CD4-positive, alpha-beta T cell treated with Interleukin-17A for 1 hour (primary cell): Measurements from ENCODE around the gene CEP57L1.
"Not testable (repeated sequence)": the region's sequence is repeated elsewhere in the genome, so short reads cannot be mapped to it uniquely, and the experiment has no call there.

Experiments
- DNase-seq: peaks from one replicate; pipeline ENCODE4 v3.0.0-alpha.2; 2020

Gene CEP57L1

GRCh38 chr6:109074133-109074415 is 21.2 kb upstream of the CEP57L1 start:
- DNase-seq: no peak

DNA sequence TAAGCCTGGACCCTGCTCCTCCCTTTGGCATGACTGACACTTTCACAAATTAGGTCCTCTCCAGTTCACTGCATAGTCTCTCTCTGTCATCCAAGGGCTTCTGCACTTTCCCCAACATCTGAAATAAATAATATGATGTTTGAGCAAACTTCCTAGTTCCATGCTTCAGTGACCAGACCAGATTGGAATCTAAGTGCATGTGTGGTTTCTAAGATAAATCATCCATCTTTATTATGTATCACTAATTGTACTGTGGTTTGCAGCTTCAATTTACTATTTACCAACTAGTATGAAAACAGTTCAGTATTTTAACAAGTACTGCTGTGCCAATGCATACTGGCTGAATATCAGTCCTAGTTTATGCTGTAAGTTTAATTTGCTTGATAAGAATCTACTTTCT is 19.4 kb upstream of the CEP57L1 start:
- no peak for DNase-seq

- no peak for DNase-seq
Observed at GRCh38 chr6:109076377-109076776, 18.9 kb upstream of the CEP57L1 start.

GRCh38 chr6:109079981-109080380 is 15.3 kb upstream of the CEP57L1 start:
- no peak for DNase-seq

- DNase-seq: no peak
Observed at GRCh38 chr6:109081026-109081425, 14.3 kb upstream of the CEP57L1 start.

DNA sequence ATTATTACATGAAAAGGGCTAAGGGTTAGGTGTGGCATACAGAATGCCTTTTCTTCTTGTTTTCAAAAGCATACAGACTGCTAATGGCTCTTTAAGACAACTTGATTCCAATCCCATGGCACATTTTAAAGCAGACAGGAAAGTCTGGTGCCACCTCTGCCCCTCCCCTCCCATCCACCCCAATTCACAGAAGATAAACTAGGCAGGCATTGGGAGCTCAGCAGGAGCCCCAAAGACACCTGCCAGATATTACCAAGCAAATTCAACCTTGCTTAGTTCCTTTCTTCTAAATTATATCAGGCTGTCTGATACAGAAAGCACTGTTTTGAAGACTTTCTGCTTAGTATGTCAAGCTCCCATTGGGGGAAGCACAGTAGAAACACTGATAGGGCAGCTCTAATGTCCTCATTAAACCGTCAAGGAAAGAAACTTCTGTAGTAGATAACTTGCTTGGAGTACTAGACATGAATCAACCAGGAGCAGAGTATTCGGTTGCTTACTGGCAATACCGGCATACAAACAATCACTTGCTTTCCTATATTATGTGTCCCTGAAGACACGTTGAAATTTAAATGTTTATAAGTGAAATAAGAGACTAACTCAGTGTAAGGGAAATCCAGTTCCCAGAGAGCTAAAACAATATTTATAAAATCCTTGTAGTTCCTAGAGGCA is 13.7 kb upstream of the CEP57L1 start:
- DNase-seq: no peak

DNA sequence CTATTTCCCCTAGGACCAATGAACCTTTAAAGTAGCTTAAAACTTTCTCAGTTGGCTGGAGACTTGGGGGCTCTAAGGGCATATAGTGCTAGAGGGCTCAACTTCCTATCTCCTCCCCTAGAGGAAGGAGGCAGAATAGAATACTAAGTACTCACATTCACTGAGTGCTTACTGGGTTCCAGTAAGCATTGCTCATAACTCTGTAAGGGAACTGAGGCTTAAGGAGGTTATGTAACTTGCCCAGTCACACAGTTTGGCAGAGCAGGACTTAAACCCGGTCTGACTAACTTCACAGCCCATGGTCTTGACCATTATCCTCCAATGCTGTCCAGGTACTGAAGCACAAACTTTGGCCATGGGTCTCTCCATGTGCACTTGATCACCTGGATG is 13.1 kb upstream of the CEP57L1 start:
- DNase-seq: no peak

- DNase-seq: no peak
Observed at GRCh38 chr6:109083657-109084056, 11.7 kb upstream of the CEP57L1 start.

DNA sequence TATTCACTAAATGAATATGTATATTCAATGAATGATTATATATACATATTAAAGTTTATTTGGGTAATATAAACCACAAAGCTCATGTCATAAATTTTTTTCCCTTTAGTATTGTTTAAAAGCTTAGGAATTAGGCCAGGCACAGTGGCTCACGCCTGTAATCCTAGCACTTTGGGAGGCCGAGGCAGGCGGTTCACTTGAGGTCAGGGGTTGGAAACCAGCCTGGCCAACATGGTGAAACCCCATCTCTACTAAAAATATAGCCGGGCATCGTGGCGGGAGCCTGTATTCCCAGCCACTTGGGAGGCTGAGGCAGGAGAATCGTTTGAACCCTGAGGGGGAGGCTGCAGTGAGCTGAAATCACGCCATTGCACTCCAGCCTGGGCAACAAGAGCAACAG is 11.2 kb upstream of the CEP57L1 start:
- DNase-seq: not testable (repeated sequence)

DNA sequence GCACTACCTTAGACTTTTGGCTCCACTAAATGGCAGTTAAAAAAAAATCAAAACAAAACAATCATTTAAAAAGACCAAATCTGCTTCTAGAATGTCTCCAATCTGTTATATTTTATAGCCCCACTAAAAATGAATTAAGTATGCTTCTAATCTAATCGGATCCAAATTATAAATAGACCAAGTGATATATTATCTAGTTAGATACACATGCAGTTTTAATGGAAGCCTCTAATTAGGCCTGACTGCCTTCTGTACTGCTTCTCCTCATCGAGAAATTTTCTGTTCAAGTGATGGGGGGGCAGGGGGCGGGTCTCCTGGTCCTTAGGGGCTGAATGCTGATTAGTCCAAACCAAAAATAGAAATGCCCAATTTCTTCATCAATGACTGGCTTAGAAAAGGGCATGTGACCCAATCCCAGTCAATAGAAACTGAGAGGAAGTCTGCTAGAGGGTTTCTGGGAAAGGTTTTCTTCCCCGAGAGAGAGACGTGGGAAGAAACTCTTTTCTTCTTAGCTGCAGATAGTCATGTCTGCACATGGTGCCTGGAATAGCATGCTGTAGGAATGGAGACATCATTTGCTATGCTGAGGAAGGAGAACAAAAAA is 7.5 kb upstream of the CEP57L1 start:
- no peak for DNase-seq

DNA sequence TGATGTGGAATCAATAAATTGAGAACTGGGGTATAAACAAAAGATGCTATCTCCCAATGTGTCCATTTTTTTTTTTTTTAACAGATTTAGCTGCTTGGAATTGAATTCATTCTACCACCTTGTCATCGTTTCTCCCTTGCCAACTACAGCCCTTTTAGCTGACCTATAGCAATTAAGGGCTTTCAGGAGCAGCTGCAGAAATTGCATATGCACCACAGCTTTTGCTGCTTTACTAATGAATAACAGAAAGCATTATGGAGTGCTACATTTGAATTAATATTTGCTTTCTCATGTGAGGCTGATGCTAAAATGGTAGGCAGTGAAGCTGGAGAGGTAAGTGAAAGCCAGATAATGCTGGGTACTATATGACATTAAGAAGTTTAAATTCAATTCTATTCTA is 6.3 kb upstream of the CEP57L1 start:
- no peak for DNase-seq

DNA sequence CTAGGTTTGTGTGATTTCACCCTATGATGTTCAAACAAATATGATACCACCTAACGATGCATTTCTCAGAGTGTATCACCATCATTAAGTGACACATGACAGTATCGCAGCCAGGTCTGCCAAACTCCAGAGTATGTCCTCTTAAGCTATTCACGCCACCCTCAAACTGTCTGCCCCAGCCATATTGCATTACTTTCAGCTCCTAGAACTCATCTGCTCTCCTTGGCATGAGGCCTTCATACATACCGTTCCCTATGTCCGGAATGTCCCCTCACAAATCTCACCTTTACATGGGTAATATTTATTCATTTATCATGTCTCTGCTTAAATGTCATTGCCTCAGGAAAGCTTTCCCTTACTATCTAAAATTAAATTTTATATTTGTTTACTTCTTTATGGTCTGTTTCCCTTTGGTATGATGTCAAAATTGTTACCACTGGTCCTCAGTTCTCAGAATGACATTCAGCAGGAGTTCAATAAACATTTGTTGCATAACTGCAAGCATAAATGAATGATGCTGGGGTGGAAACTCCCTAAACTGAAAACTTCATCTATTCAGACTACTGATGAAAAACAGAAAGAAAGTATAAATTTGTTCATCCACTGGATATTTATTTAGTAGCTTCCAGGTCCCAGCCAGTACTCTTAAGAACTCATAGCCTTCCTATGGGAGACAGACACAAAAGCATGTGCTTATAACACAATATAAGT is 3.8 kb upstream of the CEP57L1 start:
- peak; percentile 30 for DNase-seq

DNA sequence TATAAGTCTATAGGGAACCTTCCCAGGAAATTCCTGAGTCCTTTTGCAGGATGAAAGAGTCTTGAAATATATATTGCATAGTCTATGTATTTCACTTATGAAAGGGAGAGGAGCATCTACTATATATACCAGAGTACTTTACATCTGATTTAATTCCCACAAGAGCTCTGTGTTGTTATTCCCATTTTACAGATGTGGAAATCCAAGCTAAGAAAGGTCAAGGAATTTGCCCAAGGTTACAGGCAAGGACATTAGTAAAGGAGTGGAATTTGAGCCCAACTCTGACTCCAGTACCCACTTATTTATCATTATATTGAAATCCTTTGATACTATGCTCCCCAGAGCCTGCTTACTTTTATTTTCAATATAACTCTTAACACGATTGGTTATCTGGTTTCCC is 3.2 kb upstream of the CEP57L1 start:
- no peak for DNase-seq

- no peak for DNase-seq
Observed at GRCh38 chr6:109093732-109094415, 1.4 kb upstream of the CEP57L1 start.

- DNase-seq: peak; percentile 89
Observed at GRCh38 chr6:109094416-109095035, 781 bp upstream of the CEP57L1 start, which contains the start of gene SESN1. SESN1 (minus strand) TSS chr6:109094846; CDS start chr6:109094073, 773 bp downstream.

DNA sequence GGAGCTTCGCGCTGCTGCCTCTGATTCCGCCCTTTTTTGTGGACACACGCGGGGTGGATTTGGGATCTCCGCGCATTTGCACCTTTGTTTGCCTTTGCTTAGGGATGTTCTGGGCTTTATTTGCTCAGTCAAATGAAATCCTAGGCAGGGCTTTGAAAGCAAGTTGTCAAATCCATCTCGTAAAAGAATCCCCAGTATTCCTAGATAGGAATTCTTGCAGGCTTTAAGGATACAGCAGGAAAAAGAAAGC is 453 bp downstream of the CEP57L1 start:
- no peak for DNase-seq

- DNase-seq: no peak
Observed at GRCh38 chr6:109096208-109096607, 901 bp downstream of the CEP57L1 start.

DNA sequence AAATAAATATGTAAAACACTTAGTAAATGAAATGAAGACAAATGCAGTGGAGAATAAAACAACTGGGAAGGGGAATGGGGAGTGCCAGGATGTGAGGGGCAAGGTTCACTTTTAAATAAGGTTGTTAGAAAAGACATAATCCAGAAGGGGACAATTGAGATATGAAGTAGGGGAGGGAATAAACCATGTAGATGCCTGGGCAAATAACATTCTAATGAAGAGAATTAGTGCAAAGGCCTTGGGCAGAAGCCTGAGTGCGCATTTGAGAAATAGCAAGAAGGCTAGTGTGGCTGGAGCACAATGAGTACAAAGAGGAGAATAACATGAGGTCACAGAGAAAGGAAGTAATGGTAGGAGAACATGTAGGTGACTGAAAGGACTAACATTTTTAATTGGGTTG is 2.4 kb downstream of the CEP57L1 start:
- DNase-seq: no peak

DNA sequence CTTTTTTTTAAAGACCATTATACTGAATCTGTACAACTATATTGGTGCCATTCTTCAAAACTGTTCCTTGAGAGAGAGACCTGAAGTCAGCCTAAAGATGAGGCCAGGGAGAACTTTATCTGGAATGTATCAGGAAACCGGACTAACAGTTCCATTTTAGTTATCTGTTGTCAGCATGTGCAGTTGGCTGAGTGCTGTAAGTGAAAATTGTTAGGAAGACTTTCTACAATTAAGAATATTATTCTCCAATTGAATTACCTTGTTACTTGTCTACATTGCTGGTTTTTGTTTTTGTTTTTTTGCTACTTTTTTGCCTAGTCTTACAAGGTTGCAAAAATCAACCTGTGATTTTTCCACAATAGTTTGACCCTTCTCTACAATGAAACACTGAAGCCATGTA is 7.5 kb downstream of the CEP57L1 start:
- DNase-seq: no peak

GRCh38 chr6:109103942-109104341 is 8.6 kb downstream of the CEP57L1 start:
- no peak for DNase-seq

GRCh38 chr6:109104512-109104911 is 9.2 kb downstream of the CEP57L1 start:
- DNase-seq: no peak

DNA sequence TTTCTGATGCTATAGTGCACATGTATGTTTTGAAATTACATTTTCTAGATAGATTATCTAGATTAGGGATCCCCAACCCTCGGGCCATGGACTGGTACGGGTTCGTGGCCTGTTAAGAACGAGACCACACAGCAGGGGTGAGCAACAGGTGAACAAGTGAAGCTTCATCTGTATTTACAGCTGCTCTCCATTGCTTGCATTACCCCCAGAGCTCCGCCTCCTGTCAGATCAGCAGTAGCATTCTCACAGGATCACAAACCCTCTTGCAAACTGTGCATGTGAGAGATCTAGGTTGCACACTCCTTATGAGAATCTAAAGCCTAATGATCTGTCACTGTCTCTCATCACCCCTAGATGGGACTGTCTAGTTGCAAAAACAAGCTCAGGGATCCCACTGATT is 10.4 kb downstream of the CEP57L1 start:
- DNase-seq: no peak

DNA sequence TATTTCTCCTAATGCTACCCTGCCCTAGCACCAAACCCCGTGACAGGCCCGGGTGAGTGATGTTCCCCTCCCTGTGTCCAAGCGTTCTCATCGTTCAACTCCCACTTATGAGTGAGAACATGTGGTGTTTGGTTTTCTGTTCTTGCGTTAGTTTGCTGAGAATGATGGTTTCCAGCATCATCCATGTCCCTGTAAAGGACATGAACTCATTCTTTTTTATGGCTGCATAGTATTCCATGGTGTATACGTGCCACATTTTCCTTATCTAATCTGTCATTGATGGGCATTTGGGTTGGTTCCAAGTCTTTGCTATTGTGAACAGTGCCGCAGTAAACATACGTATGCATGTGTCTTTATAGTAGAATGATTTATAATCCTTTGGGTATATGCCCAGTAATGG is 14.4 kb downstream of the CEP57L1 start:
- not testable (repeated sequence) for DNase-seq

- not testable (repeated sequence) for DNase-seq
Observed at GRCh38 chr6:109112663-109113062, 17.4 kb downstream of the CEP57L1 start.
